Calu3 (cell line): Measurements from ENCODE around the gene PPP1CA. TPM values are rescaled to one million over a fixed set of nuclear protein-coding genes. Genes with fewer than 3 reads are reported as not detected.

Experiments used
- BruUV-seq: library from RNA; stranded (reverse); fragments of 400-500 nt; replicated peaks from 2 replicates; lab custom pipeline; 2021; lab: Mats Ljungman, UMichigan
- CTCF ChIA-PET: fragments of 300-600 bp; sonication (Branson Sonifier 250); formaldehyde crosslinking; loops from one replicate; lab custom pipeline; 2022; ENCODE audit warnings: antibody characterized with exemption; lab: Charles Lee
- DNase-seq: peaks from one replicate; pipeline ENCODE4 v3.0.0; 2022
- H3K27ac Mint-ChIP-seq: one replicate; pipeline ENCODE4 v1.8.0; 2022; ENCODE audit warnings: mixed read lengths; ENCODE audit not compliant: unreplicated experiment
- H3K27me3 Mint-ChIP-seq: one replicate; pipeline ENCODE4 v1.8.0; 2022; ENCODE audit warnings: mixed read lengths; ENCODE audit not compliant: unreplicated experiment
- H3K36me3 Mint-ChIP-seq: one replicate; pipeline ENCODE4 v1.8.0; 2022; ENCODE audit warnings: mild to moderate bottlenecking, moderate library complexity, mixed read lengths; ENCODE audit not compliant: insufficient read depth, unreplicated experiment
- H3K4me1 Mint-ChIP-seq: one replicate; pipeline ENCODE4 v1.8.0; 2022; ENCODE audit warnings: mild to moderate bottlenecking, low read depth, mixed read lengths; ENCODE audit not compliant: unreplicated experiment
- H3K4me3 Mint-ChIP-seq: one replicate; pipeline ENCODE4 v1.8.0; 2022; ENCODE audit warnings: mild to moderate bottlenecking, low read depth, moderate library complexity, mixed read lengths; ENCODE audit not compliant: unreplicated experiment
- H3K9me3 Mint-ChIP-seq: one replicate; pipeline ENCODE4 v1.8.0; 2022; ENCODE audit warnings: low read depth, mixed read lengths; ENCODE audit not compliant: unreplicated experiment
- CTCF ChIP-seq: fragments of 200-600 bp; IDR thresholded peaks from one replicate; pipeline ENCODE4 v1.8.0; 2022; ENCODE audit warnings: antibody characterized with exemption; ENCODE audit not compliant: unreplicated experiment
- intact Hi-C: fragments of 100-400 bp; cut with micrococcal nuclease; formaldehyde crosslinking; loops from one replicate; pipeline ENCODE4 v1.10.0; 2022; ENCODE audit not compliant: unreplicated experiment
- total RNA-seq: library from RNA; stranded (reverse); gene quantifications from 2 replicates; pipeline ENCODE4 v1.2.3, GENCODE V29; 2022

The PPP1CA gene
- total RNA-seq, 1 experiment from 2014 or later: 180 TPM

- intact Hi-C loops: loop anchor here (1.0 to 10.0 kb wide), 3 partner anchors 20 to 150 kb away; partner anchors contain the start of genes CDK2AP2, PITPNM1 and RAD9A
Measured at GRCh38 chr11:67354075-67355022, 47.3 kb downstream of the PPP1CA start.

GRCh38 chr11:67353317-67354074, 48.2 kb downstream of the PPP1CA start, which contains the start of gene POLD4:
Gene POLD4 (minus strand): TSS chr11:67353546. CDS start chr11:67353399, 147 bp downstream.
- BruUV-seq: no TSS peak
- intact Hi-C loops: loop anchor here (1.0 to 10.0 kb wide), 3 partner anchors 21 to 151 kb away; partner anchors contain the start of genes CDK2AP2, PITPNM1 and RAD9A

More at GRCh38 chr11:67354075-67355022, 47.3 kb downstream of the PPP1CA start:
- peak overlapping the region; percentile 87 for H3K4me3 Mint-ChIP-seq
- peak; percentile 87 for DNase-seq
- no peak for TF ChIP-seq CTCF
- no peaks in the 10 kb centered on the region for H3K9me3 Mint-ChIP-seq
- peaks cover 63% of the 10 kb centered on the region for H3K4me1 Mint-ChIP-seq
- peaks cover 50% of the 10 kb centered on the region for H3K36me3 Mint-ChIP-seq
- H3K27ac Mint-ChIP-seq: peak overlapping the region; percentile 89
- CTCF ChIA-PET: interaction anchor here (0.6 to 3.6 kb wide), 10 partner anchors 8 to 151 kb away, joined by 3 to 32 read pairs (median 8); partner anchors contain the start of genes PITPNM1, PPP1CA and RAD9A
- BruUV-seq: TSS peak; percentile 98
- H3K27me3 Mint-ChIP-seq: no peaks in the 10 kb centered on the region

GRCh38 chr11:67352546-67353316, 48.9 kb downstream of the PPP1CA start:
- CTCF ChIA-PET: interaction anchor here (0.6 to 3.6 kb wide), 10 partner anchors 10 to 153 kb away, joined by 3 to 32 read pairs (median 6); partner anchors contain the start of genes PITPNM1, PPP1CA and RAD9A
- peak overlapping the region; percentile 87 for H3K4me3 Mint-ChIP-seq
- H3K4me1 Mint-ChIP-seq: peaks cover 63% of the 10 kb centered on the region
- intact Hi-C loops: loop anchor here (5.0 to 10.0 kb wide), 2 partner anchors 40 to 152 kb away; partner anchors contain the start of genes CDK2AP2, PITPNM1 and RAD9A
- peak overlapping the region; percentile 89 for H3K27ac Mint-ChIP-seq
- no peaks in the 10 kb centered on the region for H3K27me3 Mint-ChIP-seq
- no peaks in the 10 kb centered on the region for H3K9me3 Mint-ChIP-seq
- DNase-seq: peak; percentile 53
- TF ChIP-seq CTCF: no peak
- TSS peak; percentile 70 for BruUV-seq
- H3K36me3 Mint-ChIP-seq: peaks cover 45% of the 10 kb centered on the region

More at GRCh38 chr11:67353317-67354074, 48.2 kb downstream of the PPP1CA start, which contains the start of gene POLD4:
- peaks cover 49% of the 10 kb centered on the region for H3K36me3 Mint-ChIP-seq
- H3K9me3 Mint-ChIP-seq: no peaks in the 10 kb centered on the region
- peak within 1 kb of the TSS; percentile 87 for H3K4me3 Mint-ChIP-seq
- H3K27me3 Mint-ChIP-seq: no peaks in the 10 kb centered on the region
- H3K27ac Mint-ChIP-seq: peak within 1 kb of the TSS; percentile 89
- peaks cover 63% of the 10 kb centered on the region for H3K4me1 Mint-ChIP-seq
- peak; percentile 98 for DNase-seq
- no peak for TF ChIP-seq CTCF
- CTCF ChIA-PET: interaction anchor here (0.6 to 3.6 kb wide), 14 partner anchors 8 to 152 kb away, joined by 3 to 32 read pairs (median 5); partner anchors contain the start of genes PITPNM1, PPP1CA and RAD9A
